ENCODE data around the gene SULT1A2. TPM values are rescaled to one million over a fixed set of nuclear protein-coding genes. Genes with fewer than 3 reads are reported as not detected.

The SULT1A2 gene
- total RNA-seq, 1 experiment from 2014 or later: 21.8 TPM

DNA sequence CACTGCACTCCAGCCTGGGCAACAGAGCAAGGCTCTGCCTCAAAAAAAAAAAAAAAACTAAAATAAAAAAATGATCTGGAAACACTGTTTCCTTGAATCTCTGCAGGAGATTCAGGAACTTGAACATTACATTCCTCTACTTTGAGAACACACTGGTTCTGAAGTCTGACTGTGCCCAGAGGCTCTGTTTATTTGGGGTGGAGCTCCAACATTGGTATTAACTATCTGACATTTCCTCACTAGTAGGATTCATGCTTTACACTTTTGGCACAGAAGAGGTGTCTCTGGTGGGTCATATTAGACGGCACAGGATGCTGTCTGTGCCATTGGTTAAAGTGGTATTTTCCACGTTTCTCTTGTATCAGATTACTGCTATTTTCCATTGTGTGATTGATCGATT, 10.4 kb downstream of the SULT1A2 start:
- Histone ChIP-seq H3K27ac (peak overlapping the region; percentile 67), H3K4me3 (no peak overlapping the region), H3K36me3 (ENCODE audit: low read depth) (peaks cover 13% of the 10 kb centered on the region; the same call in 1 of the 2 replicates), H3K4me2 (peak overlapping the region; percentile 51), H3K9me3 (ENCODE audit: insufficient read depth, low read depth) (no peaks in the 10 kb centered on the region), H2AFZ (no peak overlapping the region), H3K4me1 (replicated peaks; ENCODE audit: insufficient read depth) (peaks cover 39% of the 10 kb centered on the region), H3F3A (ENCODE audit: insufficient read depth, low read depth) (peaks cover 38% of the 10 kb centered on the region), H4K20me1 (ENCODE audit: insufficient read depth) (no peaks in the 10 kb centered on the region), H3K79me2 (ENCODE audit: low read depth) (no peaks in the 10 kb centered on the region), H3K27me3 (ENCODE audit: insufficient read depth, low read depth) (no peaks in the 10 kb centered on the region), H3K9me2 (ENCODE audit: insufficient read depth) (no peaks in the 10 kb centered on the region)
- ChIA-PET CTCF (interaction anchor here (0.6 to 1.6 kb wide), 2 partner anchors 11 to 359 kb away, joined by 3 to 7 read pairs; no protein-coding TSS in a partner anchor), POLR2A (ENCODE audit: unreplicated experiment) (interaction anchor here (0.6 kb wide), 2 partner anchors 10 to 259 kb away, joined by 4 to 6 read pairs; partner anchors contain the start of gene SULT1A2)
- intact Hi-C loops (cut with micrococcal nuclease; ENCODE audit: unreplicated experiment): no loop called here
- BruUV-seq (replicated peaks): no TSS peak
- DNase-seq: peak in 1 of 2 experiments; percentile 91
- TF ChIP-seq, protein P1, sequence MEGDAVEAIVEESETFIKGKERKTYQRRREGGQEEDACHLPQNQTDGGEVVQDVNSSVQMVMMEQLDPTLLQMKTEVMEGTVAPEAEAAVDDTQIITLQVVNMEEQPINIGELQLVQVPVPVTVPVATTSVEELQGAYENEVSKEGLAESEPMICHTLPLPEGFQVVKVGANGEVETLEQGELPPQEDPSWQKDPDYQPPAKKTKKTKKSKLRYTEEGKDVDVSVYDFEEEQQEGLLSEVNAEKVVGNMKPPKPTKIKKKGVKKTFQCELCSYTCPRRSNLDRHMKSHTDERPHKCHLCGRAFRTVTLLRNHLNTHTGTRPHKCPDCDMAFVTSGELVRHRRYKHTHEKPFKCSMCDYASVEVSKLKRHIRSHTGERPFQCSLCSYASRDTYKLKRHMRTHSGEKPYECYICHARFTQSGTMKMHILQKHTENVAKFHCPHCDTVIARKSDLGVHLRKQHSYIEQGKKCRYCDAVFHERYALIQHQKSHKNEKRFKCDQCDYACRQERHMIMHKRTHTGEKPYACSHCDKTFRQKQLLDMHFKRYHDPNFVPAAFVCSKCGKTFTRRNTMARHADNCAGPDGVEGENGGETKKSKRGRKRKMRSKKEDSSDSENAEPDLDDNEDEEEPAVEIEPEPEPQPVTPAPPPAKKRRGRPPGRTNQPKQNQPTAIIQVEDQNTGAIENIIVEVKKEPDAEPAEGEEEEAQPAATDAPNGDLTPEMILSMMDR (conservative IDR thresholded peaks at IDR 0.05): no peak
- no peak for TF ChIP-seq EZH2 (IDR thresholded peaks at IDR 0.05; ENCODE audit: low read depth)

DNA sequence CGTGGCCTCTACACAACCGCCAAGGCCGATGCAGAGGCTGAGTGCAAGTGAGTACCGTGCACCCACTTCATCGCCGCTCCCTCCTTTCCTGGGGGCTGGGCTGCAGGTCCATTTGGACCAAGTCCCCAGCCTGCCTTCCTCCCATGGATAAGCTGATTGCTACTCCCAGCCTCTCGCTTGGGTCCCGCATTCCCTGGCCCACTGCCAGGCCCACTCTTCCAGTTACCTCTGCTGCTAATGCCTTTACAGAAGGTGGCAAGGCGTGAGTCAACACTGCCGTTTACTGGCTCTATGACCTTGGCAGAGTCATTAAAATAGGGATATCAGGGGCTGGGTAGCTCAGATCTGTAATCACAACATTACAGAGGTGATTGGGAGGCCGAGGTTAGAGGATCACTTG, 11.2 kb downstream of the SULT1A2 start:
- Histone ChIP-seq H3K27me3 (ENCODE audit: insufficient read depth, low read depth) (no peaks in the 10 kb centered on the region), H3K4me3 (no peak overlapping the region), H4K20me1 (ENCODE audit: insufficient read depth) (no peaks in the 10 kb centered on the region), H3K36me3 (ENCODE audit: low read depth) (peaks cover 13% of the 10 kb centered on the region; the same call in 1 of the 2 replicates), H3K27ac (peak overlapping the region; percentile 67), H3K9me3 (ENCODE audit: insufficient read depth, low read depth) (no peaks in the 10 kb centered on the region), H3K4me2 (peak overlapping the region; percentile 51), H2AFZ (no peak overlapping the region), H3K9me2 (ENCODE audit: insufficient read depth) (no peaks in the 10 kb centered on the region), H3K4me1 (replicated peaks; ENCODE audit: insufficient read depth) (peaks cover 39% of the 10 kb centered on the region), H3F3A (ENCODE audit: insufficient read depth, low read depth) (peaks cover 38% of the 10 kb centered on the region), H3K79me2 (ENCODE audit: low read depth) (no peaks in the 10 kb centered on the region)
- POLR2A ChIA-PET (ENCODE audit: unreplicated experiment): no interaction called here
- DNase-seq: peak; percentile 60 to 82
- intact Hi-C loops (cut with micrococcal nuclease; ENCODE audit: unreplicated experiment): no loop called here
- TF ChIP-seq, protein P1 (conservative IDR thresholded peaks at IDR 0.05): no peak
- no peak for TF ChIP-seq EZH2 (IDR thresholded peaks at IDR 0.05; ENCODE audit: low read depth)
- CTCF ChIA-PET: interaction anchor here (0.6 to 1.6 kb wide), 2 partner anchors 12 to 359 kb away, joined by 3 to 7 read pairs; no protein-coding TSS in a partner anchor
- no TSS peak for BruUV-seq (replicated peaks)

DNA sequence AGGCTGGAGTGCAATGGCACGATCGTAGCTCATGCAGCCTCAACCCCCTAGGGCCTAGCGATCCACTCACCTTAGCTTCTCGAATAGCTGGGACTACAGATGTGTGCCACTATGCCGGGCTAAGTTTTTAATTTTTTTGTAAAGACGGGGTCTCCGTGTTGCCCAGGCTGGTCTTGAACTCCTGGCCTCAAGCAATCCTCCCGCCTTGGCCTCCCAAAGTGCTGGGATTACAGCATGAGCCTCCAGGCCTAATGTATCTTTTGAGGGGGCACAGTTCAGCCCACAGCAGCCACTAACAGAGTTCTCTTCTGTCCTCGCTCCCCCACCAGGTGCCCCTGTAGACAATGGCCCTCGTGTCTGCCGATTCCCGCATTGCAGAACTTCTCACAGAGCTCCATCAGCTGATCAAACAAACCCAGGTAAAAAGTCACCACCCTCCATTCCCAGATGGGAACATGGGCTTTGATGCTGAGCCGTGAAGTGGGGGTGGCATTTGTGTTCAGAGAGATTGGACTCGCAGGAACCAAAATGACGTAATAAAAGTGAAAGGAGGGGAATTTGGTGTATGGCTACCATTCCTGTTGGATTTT, 16.0 kb downstream of the SULT1A2 start:
- Histone ChIP-seq H4K20me1 (ENCODE audit: insufficient read depth) (no peaks in the 10 kb centered on the region), H3K4me1 (replicated peaks; ENCODE audit: insufficient read depth) (peaks cover 11% of the 10 kb centered on the region), H3K4me2 (no peak overlapping the region), H3F3A (ENCODE audit: insufficient read depth, low read depth) (peaks cover 9% of the 10 kb centered on the region), H3K79me2 (ENCODE audit: low read depth) (no peaks in the 10 kb centered on the region), H3K4me3 (no peak overlapping the region), H2AFZ (no peak overlapping the region), H3K36me3 (ENCODE audit: low read depth) (no peaks in the 10 kb centered on the region; the same call in 1 of the 2 replicates), H3K27ac (no peak overlapping the region), H3K27me3 (ENCODE audit: insufficient read depth, low read depth) (no peaks in the 10 kb centered on the region), H3K9me3 (ENCODE audit: insufficient read depth, low read depth) (no peaks in the 10 kb centered on the region), H3K9me2 (ENCODE audit: insufficient read depth) (no peaks in the 10 kb centered on the region)
- POLR2A ChIA-PET (ENCODE audit: unreplicated experiment): no interaction called here
- intact Hi-C loops (cut with micrococcal nuclease; ENCODE audit: unreplicated experiment): no loop called here
- no peak for TF ChIP-seq EZH2 (IDR thresholded peaks at IDR 0.05; ENCODE audit: low read depth)
- TF ChIP-seq, protein P1 (conservative IDR thresholded peaks at IDR 0.05): no peak
- no TSS peak for BruUV-seq (replicated peaks)
- CTCF ChIA-PET: interaction anchor here (0.6 kb wide), 1 partner anchor 94 kb away, joined by 3 read pairs; no protein-coding TSS in a partner anchor
- no peak for DNase-seq

Measured in PC-9 (cell line).